ENCODE results near the gene ZNF516.
A peak's percentile ranks its signal among the peaks of the same experiment; 100 is the strongest.

The ZNF516 gene

DNA sequence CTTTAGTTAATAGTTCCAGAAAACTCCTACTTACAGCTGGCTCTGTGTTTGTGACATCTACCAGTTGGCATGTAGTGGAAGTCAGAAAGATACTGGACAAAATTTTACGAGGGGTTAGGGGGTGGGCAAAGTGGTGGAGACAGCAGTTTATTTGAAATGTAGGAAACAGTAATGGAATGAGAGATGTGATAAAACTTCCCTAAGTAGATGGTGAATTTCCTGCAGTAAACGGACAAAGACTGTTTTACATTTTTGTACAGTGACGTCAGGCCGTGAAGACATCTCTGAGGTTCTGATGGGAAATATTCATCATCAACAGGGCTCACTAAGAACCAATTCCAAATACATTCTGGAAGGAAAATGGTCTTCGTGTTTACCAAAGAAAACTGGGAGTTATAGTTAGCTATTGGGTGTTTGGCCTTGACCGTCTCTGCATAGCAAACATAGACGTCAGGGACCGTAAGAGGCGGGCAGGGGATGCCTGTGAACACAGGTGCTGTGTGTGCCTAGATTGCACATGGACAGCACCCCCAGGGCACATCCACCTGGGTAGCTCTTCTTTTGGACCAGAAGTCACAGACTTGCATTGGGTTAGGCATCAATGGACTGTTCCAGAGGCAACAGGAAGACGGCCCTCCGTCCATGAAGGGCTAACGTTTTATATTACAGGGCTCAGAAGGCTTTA is 131.5 kb downstream of the ZNF516 start:
- 68% methylated on average over 11 of the region's 12 CpGs for WGBS
- peak overlapping the region in 1 of 2 experiments; percentile 72 for H3K18ac ChIP-seq (ENCODE audit: low read depth in 1 of 2, low read length in 2 of 2)
- peaks cover 22 to 67% of the 10 kb centered on the region in 2 experiments for H3K36me3 ChIP-seq (ENCODE audit: control insufficient read depth in 1 of 2, insufficient read depth in 2 of 2, low read depth in 1 of 2, low read length in 2 of 2)
- no peak overlapping the region for H3K4me3 ChIP-seq (ENCODE audit: insufficient read depth in 1 of 2, low read depth in 1 of 2, low read length in 2 of 2)
- no peak overlapping the region for H3K4ac ChIP-seq (ENCODE audit: low read depth in 1 of 2, low read length in 2 of 2)
- peak; percentile 72 for DNase-seq
- no peak overlapping the region for H3K9ac ChIP-seq (ENCODE audit: low read length)
- peaks cover 18% of the 10 kb centered on the region for H3K4me1 ChIP-seq (ENCODE audit: control insufficient read depth, insufficient read depth, low read depth, low read length)
- H3K27ac ChIP-seq (ENCODE audit: low read length, poor library complexity, severe bottlenecking), result peak overlapping the region; percentile 64
- no peak overlapping the region for H2BK15ac ChIP-seq (ENCODE audit: low read depth, poor library complexity, severe bottlenecking)
- peaks cover 35% of the 10 kb centered on the region for H3K79me1 ChIP-seq (replicated peaks; ENCODE audit: low read length, poor library complexity, severe bottlenecking)
- H3K23ac ChIP-seq (ENCODE audit: low read length in 2 of 2), result no peak overlapping the region
- H3K27me3 ChIP-seq (ENCODE audit: control insufficient read depth in 1 of 2, insufficient read depth in 1 of 2, low read length in 2 of 2), result no peaks in the 10 kb centered on the region
- H2AK5ac ChIP-seq (ENCODE audit: low read length, severe bottlenecking), result peak overlapping the region; percentile 10
- H2AFZ ChIP-seq (ENCODE audit: low read depth, low read length), result no peak overlapping the region
- H4K91ac ChIP-seq (ENCODE audit: low read length), result no peak overlapping the region
- no peak overlapping the region for H2BK120ac ChIP-seq (ENCODE audit: low read depth, low read length)
- H3K14ac ChIP-seq (ENCODE audit: low read length in 2 of 2), result peak overlapping the region in 1 of 2 experiments; percentile 69
- H2BK5ac ChIP-seq (ENCODE audit: low read depth, low read length, poor library complexity, severe bottlenecking), result no peak overlapping the region
- H3K4me2 ChIP-seq (ENCODE audit: low read length, poor library complexity, severe bottlenecking), result no peak overlapping the region
- no peaks in the 10 kb centered on the region for H3K9me3 ChIP-seq (ENCODE audit: control insufficient read depth, low read length)
- peak overlapping the region in 1 of 2 experiments; percentile 61 for H2BK12ac ChIP-seq (ENCODE audit: low read length in 2 of 2)
- no peak overlapping the region for H4K8ac ChIP-seq (ENCODE audit: low read length)

GRCh38 chr18:76362676-76363075 is 132.4 kb downstream of the ZNF516 start:
- 96% methylated on average over 4 of the region's 7 CpGs for WGBS
- no peak for DNase-seq
- Histone ChIP-seq H2AK5ac (ENCODE audit: low read length, severe bottlenecking) (peak overlapping the region; percentile 10), H2BK5ac (ENCODE audit: low read depth, low read length, poor library complexity, severe bottlenecking) (no peak overlapping the region), H3K79me1 (replicated peaks; ENCODE audit: low read length, poor library complexity, severe bottlenecking) (peaks cover 36% of the 10 kb centered on the region), H3K27me3 (ENCODE audit: control insufficient read depth in 1 of 2, insufficient read depth in 1 of 2, low read length in 2 of 2) (no peaks in the 10 kb centered on the region), H3K23ac (ENCODE audit: low read length in 2 of 2) (no peak overlapping the region), H3K9ac (ENCODE audit: low read length) (no peak overlapping the region), H4K8ac (ENCODE audit: low read length) (no peak overlapping the region), H3K4me1 (ENCODE audit: control insufficient read depth, insufficient read depth, low read depth, low read length) (peaks cover 18% of the 10 kb centered on the region), H3K18ac (ENCODE audit: low read depth in 1 of 2, low read length in 2 of 2) (no peak overlapping the region), H2AFZ (ENCODE audit: low read depth, low read length) (no peak overlapping the region), H3K36me3 (ENCODE audit: control insufficient read depth in 1 of 2, insufficient read depth in 2 of 2, low read depth in 1 of 2, low read length in 2 of 2) (peaks cover 22 to 73% of the 10 kb centered on the region in 2 experiments), H3K14ac (ENCODE audit: low read length in 2 of 2) (no peak overlapping the region), H2BK15ac (ENCODE audit: low read depth, poor library complexity, severe bottlenecking) (no peak overlapping the region), H2BK12ac (ENCODE audit: low read length in 2 of 2) (no peak overlapping the region), H3K9me3 (ENCODE audit: control insufficient read depth, low read length) (no peaks in the 10 kb centered on the region), H3K4me3 (ENCODE audit: insufficient read depth in 1 of 2, low read depth in 1 of 2, low read length in 2 of 2) (no peak overlapping the region), H3K4ac (ENCODE audit: low read depth in 1 of 2, low read length in 2 of 2) (no peak overlapping the region), H3K4me2 (ENCODE audit: low read length, poor library complexity, severe bottlenecking) (no peak overlapping the region), H3K27ac (ENCODE audit: low read length, poor library complexity, severe bottlenecking) (no peak overlapping the region), H2BK120ac (ENCODE audit: low read depth, low read length) (no peak overlapping the region), H4K91ac (ENCODE audit: low read length) (no peak overlapping the region)

- H3K14ac ChIP-seq (ENCODE audit: low read length in 2 of 2), result no peak overlapping the region
- no peaks in the 10 kb centered on the region for H3K27me3 ChIP-seq (ENCODE audit: control insufficient read depth in 1 of 2, insufficient read depth in 1 of 2, low read length in 2 of 2)
- H4K8ac ChIP-seq (ENCODE audit: low read length), result no peak overlapping the region
- H2BK5ac ChIP-seq (ENCODE audit: low read depth, low read length, poor library complexity, severe bottlenecking), result no peak overlapping the region
- WGBS, result over 99% methylated on average over 7 of the region's 8 CpGs
- no peak overlapping the region for H2AK5ac ChIP-seq (ENCODE audit: low read length, severe bottlenecking)
- H3K18ac ChIP-seq (ENCODE audit: low read depth in 1 of 2, low read length in 2 of 2), result no peak overlapping the region
- peaks cover 29% of the 10 kb centered on the region for H3K79me1 ChIP-seq (replicated peaks; ENCODE audit: low read length, poor library complexity, severe bottlenecking)
- H2AFZ ChIP-seq (ENCODE audit: low read depth, low read length), result no peak overlapping the region
- no peak overlapping the region for H3K4me3 ChIP-seq (ENCODE audit: insufficient read depth in 1 of 2, low read depth in 1 of 2, low read length in 2 of 2)
- no peak overlapping the region for H3K9ac ChIP-seq (ENCODE audit: low read length)
- peaks cover 12% of the 10 kb centered on the region for H3K4me1 ChIP-seq (ENCODE audit: control insufficient read depth, insufficient read depth, low read depth, low read length)
- no peak overlapping the region for H2BK12ac ChIP-seq (ENCODE audit: low read length in 2 of 2)
- H4K91ac ChIP-seq (ENCODE audit: low read length), result no peak overlapping the region
- H2BK15ac ChIP-seq (ENCODE audit: low read depth, poor library complexity, severe bottlenecking), result no peak overlapping the region
- H3K4me2 ChIP-seq (ENCODE audit: low read length, poor library complexity, severe bottlenecking), result no peak overlapping the region
- H2BK120ac ChIP-seq (ENCODE audit: low read depth, low read length), result no peak overlapping the region
- no peaks in the 10 kb centered on the region for H3K9me3 ChIP-seq (ENCODE audit: control insufficient read depth, low read length)
- H3K36me3 ChIP-seq (ENCODE audit: control insufficient read depth in 1 of 2, insufficient read depth in 2 of 2, low read depth in 1 of 2, low read length in 2 of 2), result peaks cover 31 to 78% of the 10 kb centered on the region in 2 experiments
- DNase-seq, result no peak
- H3K4ac ChIP-seq (ENCODE audit: low read depth in 1 of 2, low read length in 2 of 2), result no peak overlapping the region
- H3K23ac ChIP-seq (ENCODE audit: low read length in 2 of 2), result no peak overlapping the region
- no peak overlapping the region for H3K27ac ChIP-seq (ENCODE audit: low read length, poor library complexity, severe bottlenecking)
These were observed 133.8 kb downstream of the ZNF516 start for GRCh38 chr18:76361219-76361618.

DNA sequence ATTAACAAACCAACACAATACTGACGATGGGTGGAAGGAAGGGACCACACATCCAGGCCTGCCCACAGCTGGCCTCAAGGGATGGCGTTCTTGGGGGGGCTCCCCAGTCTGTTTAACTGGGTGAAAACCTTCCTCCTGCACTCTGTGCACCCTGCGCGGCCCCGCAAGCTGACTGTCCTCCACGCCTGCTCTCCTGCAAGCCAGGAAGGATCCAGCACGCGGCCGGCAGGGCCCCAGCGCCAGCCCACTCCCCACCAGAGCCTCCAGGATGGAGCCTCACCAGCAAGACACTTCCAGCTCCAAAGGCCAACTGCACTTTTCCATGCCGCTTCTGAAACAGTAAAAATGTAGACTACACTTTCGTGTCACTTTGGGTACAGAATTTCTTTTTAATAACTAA is 135.1 kb downstream of the ZNF516 start:
- H3K27ac ChIP-seq (ENCODE audit: low read length, poor library complexity, severe bottlenecking), result no peak overlapping the region
- no peak overlapping the region for H3K9ac ChIP-seq (ENCODE audit: low read length)
- H3K9me3 ChIP-seq (ENCODE audit: control insufficient read depth, low read length), result no peaks in the 10 kb centered on the region
- H2BK120ac ChIP-seq (ENCODE audit: low read depth, low read length), result no peak overlapping the region
- H3K14ac ChIP-seq (ENCODE audit: low read length in 2 of 2), result no peak overlapping the region
- no peak for DNase-seq
- peak overlapping the region; percentile 28 for H2BK15ac ChIP-seq (ENCODE audit: low read depth, poor library complexity, severe bottlenecking)
- no peak overlapping the region for H2BK5ac ChIP-seq (ENCODE audit: low read depth, low read length, poor library complexity, severe bottlenecking)
- H2BK12ac ChIP-seq (ENCODE audit: low read length in 2 of 2), result no peak overlapping the region
- H3K36me3 ChIP-seq (ENCODE audit: control insufficient read depth in 1 of 2, insufficient read depth in 2 of 2, low read depth in 1 of 2, low read length in 2 of 2), result peaks cover 39 to 75% of the 10 kb centered on the region in 2 experiments
- no peak overlapping the region for H3K23ac ChIP-seq (ENCODE audit: low read length in 2 of 2)
- peaks cover 9% of the 10 kb centered on the region for H3K4me1 ChIP-seq (ENCODE audit: control insufficient read depth, insufficient read depth, low read depth, low read length)
- peaks cover 26% of the 10 kb centered on the region for H3K79me1 ChIP-seq (replicated peaks; ENCODE audit: low read length, poor library complexity, severe bottlenecking)
- H3K18ac ChIP-seq (ENCODE audit: low read depth in 1 of 2, low read length in 2 of 2), result no peak overlapping the region
- no peak overlapping the region for H4K8ac ChIP-seq (ENCODE audit: low read length)
- H3K4me2 ChIP-seq (ENCODE audit: low read length, poor library complexity, severe bottlenecking), result no peak overlapping the region
- no peak overlapping the region for H3K4ac ChIP-seq (ENCODE audit: low read depth in 1 of 2, low read length in 2 of 2)
- WGBS, result 96% methylated on average over 12 of the region's 12 CpGs
- H2AK5ac ChIP-seq (ENCODE audit: low read length, severe bottlenecking), result no peak overlapping the region
- H3K27me3 ChIP-seq (ENCODE audit: control insufficient read depth in 1 of 2, insufficient read depth in 1 of 2, low read length in 2 of 2), result no peaks in the 10 kb centered on the region
- H4K91ac ChIP-seq (ENCODE audit: low read length), result no peak overlapping the region
- H3K4me3 ChIP-seq (ENCODE audit: insufficient read depth in 1 of 2, low read depth in 1 of 2, low read length in 2 of 2), result no peak overlapping the region
- H2AFZ ChIP-seq (ENCODE audit: low read depth, low read length), result no peak overlapping the region
